ENCODE data around the gene BTAF1.

The BTAF1 gene

DNA sequence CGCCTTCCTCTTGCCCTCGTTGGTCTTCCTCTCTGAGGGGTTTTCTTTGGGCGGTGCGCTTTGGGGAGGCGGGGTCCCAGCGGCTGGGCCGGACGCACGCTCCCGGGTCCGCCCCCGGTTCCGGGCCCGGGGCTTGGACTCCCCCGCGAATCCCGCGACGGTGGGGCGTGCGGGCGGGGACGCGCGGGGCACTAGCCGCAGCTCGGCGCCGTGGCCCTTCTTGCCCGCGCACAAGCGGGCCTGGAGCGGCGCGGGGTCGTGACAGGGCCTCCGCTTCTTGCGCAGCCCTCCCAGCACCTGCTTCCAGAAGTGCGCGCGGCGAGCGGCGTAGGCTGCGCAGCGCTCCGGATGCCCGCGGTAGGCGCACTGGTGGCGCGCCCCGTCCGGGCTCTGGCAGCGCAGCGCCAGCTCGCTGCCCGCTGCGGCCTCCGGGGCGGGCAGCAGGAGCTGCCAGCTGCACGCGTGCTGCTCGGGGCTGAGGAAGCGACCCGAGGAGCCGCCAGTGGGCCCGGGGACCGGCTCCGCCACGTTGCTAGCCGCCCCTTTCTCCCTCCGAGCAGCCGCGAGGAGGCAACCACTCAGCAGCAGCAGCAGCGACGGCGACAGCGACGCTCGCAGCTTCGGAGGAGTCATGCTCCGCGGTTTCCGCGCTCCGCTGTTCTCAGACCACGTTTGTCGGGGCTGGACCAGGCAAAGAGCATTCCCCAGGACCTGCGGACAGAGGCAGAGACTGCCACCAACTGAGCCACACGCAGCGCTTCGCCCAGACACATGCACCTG, 15.0 kb upstream of the BTAF1 start:
- DNase-seq, result peak; percentile 54 to 65

- no peak for DNase-seq
These were observed 14.4 kb upstream of the BTAF1 start, which contains the start of gene FGFBP3 for GRCh38 chr10:91909117-91909677. Gene FGFBP3, minus strand, starts transcription at chr10:91909486. Its CDS starts 517 bp downstream, at chr10:91908969.

GRCh38 chr10:91910467-91910866, 13.1 kb upstream of the BTAF1 start:
- DNase-seq, result no peak

DNA sequence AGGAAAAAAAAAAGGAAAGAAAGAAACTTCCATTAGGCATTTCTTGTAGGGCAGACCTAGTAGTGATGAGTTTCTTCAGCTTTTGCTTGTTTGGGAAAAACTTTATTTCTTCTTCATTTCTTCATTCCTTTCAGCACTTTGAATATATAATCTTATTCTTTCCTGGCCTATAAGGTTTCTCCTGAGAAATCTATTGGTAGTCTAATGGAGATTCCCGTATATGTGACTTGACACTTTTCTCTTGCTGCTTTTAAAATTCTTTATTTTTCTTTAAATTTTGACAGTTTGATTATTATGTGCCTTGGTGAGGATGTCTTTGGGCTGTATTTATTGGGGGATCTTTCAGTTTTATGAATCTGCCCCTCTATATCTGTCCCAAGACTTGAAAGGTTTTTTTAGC, 3.9 kb upstream of the BTAF1 start:
- no peak for DNase-seq

DNA sequence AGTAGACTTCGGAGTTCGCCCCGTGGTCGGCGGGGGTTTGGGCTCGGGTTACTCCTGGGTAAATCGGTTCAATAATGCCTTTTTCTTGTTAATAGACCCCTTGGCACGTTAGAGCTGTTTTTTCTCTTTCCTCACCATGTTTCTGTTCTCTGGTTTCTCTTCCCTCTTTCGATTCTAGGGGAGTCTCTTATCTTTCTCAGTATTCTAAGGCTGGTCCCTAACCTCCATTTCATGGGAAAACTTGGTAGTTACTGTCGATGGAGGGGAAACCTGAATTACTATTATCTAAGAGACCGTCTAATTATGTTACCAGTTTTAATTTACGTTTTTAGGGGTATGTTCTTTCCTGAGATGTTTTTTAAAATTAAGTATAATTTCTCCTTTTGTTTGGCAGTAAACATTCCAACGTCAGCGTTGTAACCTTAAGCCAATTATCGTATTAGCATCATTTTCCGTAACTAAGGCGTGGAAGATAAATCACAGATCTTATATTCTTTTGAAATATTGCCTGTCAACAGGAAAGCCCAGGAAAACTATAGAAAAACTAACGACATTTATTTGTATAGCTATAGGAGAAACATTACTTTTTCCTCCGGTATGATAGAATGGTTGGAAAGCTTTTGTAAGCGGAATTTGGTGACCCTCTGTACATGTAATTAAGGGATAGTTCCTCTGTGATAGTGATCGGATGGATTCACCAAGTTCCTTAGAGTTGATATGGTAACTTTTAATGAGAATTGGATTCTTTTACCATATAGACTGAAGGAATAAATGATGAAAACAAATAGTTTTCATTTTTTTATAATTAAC, 847 bp downstream of the BTAF1 start:
- no peak for DNase-seq

- DNase-seq, result no peak
These were observed 1.4 kb downstream of the BTAF1 start for GRCh38 chr10:91925022-91925320.

- DNase-seq, result no peak
These were observed 7.4 kb downstream of the BTAF1 start for GRCh38 chr10:91930939-91931338.

DNA sequence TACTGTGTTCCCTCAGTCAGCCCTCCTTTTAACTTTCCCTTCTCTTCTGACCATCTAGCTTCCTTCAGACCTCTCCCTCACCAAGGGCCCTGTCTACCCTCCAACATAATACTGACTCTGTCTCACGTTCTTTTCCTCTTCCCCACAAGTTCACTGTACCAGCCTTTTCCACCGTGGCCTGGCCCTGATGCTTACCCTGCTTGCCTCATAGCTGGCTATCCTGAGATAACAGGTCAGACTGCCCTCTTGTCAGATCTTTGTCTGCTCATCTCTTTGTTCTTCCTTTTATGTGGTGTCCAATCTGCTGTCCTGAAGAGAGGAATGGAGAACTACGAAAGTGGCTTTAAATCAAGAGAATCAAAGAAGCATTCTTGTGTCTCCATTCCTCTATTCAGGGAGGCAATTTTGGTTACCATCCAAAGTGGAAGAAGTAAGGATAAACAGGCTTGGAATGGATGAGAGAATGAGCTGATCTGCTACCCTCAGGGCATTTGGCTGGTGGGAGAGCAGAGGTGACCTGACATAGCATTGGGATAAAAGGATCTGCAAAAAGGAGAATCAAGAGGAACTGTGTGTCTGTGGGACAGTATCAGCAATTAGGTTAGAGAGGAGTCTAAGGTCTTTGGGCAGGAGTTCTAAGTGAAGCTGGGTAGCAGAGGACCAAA, 8.1 kb downstream of the BTAF1 start:
- DNase-seq, result no peak

DNA sequence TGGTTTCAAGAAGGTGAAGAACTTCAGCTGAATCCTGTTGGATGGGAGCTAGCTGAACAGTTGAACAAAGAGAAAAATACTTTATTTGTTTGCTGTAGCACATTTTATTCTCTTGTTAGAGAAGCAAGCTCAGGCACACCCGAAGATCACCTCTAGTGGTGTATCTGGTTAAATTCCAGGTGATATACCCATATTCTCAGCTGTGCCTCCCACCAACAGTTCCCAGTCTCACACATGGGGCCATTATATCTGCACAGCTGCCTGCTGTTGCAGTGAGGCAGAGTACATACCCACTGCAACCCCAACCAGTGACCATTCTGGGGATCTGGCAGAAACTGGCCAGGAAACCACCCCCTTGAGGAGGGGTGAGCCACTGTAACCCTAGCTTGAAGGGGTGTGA, 9.2 kb downstream of the BTAF1 start:
- DNase-seq, result no peak

DNA sequence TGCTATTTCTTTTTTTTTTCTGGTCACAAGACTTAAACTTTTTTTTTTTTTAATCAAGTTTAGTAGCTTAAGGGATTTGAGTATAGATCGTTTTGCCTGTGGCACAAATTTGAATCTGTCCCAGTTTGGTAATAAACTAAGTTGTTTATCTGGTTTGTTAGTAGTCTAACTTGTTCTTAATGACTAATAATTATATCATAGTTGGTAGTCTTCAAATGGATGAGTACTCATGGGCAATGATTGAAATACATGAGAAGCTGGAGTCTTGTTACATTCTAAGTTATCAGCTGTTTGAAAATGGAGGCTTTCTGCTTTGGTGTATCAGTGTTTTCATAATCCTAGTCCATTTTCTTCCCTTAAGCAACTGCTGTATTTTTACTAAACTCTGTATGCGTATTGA, 12.3 kb downstream of the BTAF1 start:
- no peak for DNase-seq

- no peak for DNase-seq
These were observed 16.1 kb downstream of the BTAF1 start for GRCh38 chr10:91939653-91940052.

GRCh38 chr10:91941426-91941825, 17.9 kb downstream of the BTAF1 start:
- DNase-seq, result no peak

GRCh38 chr10:91944880-91945630, 21.5 kb downstream of the BTAF1 start:
- no peak for DNase-seq

DNA sequence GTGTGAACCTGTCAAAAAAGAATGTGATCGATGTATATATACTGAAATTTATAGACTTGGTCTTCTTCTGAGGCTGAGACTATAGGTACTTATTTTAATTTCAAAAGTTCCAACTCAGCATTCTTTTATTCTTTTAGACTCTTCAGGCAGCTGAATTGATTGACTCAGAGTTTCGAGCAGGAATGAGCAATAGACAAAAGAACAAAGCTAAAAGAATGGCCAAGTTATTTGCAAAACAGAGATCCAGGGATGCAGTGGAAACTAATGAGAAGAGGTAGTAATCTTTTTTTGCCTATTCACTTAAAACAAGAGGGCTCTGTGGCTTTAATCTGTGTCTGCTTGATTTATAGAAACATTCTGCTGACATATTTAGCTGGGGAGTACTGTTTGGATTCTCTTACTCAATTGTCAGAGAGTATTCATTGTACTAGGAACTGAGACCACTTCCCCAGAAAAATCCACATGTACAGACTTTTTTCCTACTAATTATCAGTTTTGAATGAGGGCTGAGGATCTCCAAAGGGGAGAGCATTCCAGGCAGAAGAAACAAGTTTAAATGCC, 30.1 kb downstream of the BTAF1 start:
- no peak for DNase-seq

DNA sequence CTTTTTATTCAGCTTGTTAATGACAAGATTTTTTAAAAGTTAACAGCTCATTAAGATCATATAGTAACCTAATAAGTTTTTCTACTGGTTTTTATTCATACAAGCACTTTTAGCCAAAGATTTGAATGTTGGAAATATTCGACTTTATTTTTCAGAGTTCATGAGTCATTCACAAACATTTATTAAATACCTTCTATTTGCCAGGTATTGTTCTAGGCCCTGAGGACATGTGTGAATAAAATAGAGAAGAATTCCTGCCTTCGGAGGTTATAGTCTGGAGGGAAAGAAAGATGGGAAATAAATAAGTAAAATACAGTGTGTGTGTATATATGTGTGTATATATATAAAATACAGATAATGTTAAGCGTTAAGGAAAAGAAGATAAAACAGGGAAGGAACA, 31.5 kb downstream of the BTAF1 start:
- DNase-seq, result no peak

- no peak for DNase-seq
These were observed 33.5 kb downstream of the BTAF1 start for GRCh38 chr10:91957091-91957490.

GRCh38 chr10:91969297-91969696, 45.7 kb downstream of the BTAF1 start:
- DNase-seq, result no peak

DNA sequence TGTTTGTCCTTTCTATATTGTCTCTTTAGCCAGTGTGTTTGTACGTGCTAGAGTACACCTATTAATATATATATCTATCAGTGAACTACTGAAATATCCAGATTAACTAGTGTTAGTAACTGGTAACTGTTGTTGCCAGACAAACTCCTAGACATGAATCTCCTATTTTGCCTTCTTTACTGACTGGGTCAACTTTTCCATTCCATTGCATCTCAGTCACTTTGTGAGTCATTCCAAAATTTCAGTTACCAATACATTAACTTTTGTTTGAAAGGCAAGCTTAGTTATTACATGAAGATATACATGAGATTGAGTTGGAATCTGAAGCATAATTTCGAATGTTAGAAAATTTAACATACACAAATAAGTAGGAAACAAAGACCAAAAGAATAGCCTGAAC, 51.4 kb downstream of the BTAF1 start:
- no peak for DNase-seq

DNA sequence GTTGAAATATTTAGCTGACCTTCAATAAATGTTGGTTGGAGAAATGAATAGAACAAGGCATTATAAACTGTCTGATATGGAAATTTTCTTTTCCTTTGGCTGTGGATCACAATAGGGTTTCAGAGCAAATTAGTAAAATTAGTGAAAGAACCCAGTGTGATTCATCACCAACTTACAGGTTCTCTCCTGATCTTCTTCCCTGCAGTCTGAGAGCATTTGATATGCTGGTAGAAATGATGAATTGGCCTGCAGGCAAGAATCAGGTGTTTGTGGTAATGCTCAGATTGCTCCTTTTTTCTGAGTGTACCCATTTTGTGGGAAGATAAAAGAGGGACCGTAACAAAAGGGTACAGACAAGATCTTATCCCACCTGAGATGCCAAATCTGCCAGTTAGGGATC, 51.9 kb downstream of the BTAF1 start:
- no peak for DNase-seq

DNA sequence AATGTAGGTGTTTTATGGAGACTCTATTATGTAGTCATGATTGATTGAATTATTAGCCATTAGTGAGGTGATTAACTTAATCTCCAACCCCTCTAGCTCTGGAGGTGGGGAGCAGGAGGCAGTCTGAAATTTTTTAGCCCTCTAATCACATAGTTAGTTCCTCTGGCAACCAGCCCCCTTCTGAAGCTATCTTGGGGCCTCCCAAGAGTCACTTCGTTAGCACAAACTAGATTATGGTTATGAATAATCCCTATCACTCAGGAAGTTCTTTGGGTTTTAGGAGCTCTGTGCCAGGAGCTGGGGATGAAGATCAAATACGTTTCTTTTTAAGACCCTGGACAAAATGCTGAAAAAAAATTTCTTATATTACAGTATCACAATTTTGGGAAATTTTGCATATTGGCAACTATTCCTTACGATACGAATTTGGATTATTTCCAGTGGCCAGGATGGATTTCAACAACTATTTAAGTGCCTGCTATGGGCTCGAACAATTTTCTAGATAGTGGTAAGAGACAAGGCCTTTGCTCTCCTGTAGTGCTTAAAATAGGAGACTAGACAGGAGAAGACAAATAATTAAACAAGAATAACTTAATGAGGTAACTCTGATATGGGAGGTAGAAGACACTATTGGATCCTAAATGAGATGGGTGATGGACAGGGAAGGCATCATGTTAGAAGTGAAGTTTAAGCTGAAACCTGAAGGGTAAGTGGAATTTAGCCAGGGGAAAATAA, 52.9 kb downstream of the BTAF1 start:
- DNase-seq, result no peak

- DNase-seq, result no peak
These were observed 53.9 kb downstream of the BTAF1 start for GRCh38 chr10:91977491-91977890.

GRCh38 chr10:91978585-91978984, 55.0 kb downstream of the BTAF1 start:
- no peak for DNase-seq
